Keratinocyte (primary cell): ENCODE data around the gene ZSCAN16. TPM values are rescaled to one million over a fixed set of nuclear protein-coding genes. Genes with fewer than 3 reads are reported as not detected.

Experiments
- DNase-seq: peaks from one replicate; pipeline ENCODE4 v3.0.0-alpha.2; 2011; ENCODE audit warnings: low read depth, missing footprints, low spot score
- FAIRE-seq: peaks from 2 replicates; lab custom pipeline; 2011; peaks lifted over from hg19 to GRCh38; lab: Jason Lieb, UNC
- H2AFZ ChIP-seq: 2 replicates; pipeline ENCODE4 v1.6.0; 2012; ENCODE audit warnings: low read length, control low read depth, inconsistent platforms; ENCODE audit not compliant: control insufficient read depth
- H3K27ac ChIP-seq: 2 replicates; pipeline ENCODE4 v1.5.1; 2011; ENCODE audit warnings: low read length; ENCODE audit not compliant: control insufficient read depth, insufficient read depth
- H3K27me3 ChIP-seq: 3 replicates; pipeline ENCODE4 v1.6.0; 2011; ENCODE audit warnings: low read length; ENCODE audit not compliant: control insufficient read depth, insufficient read depth; ENCODE audit errors: extremely low read depth
- H3K36me3 ChIP-seq, 2 experiments: 2 replicates in 1 of 2; 3 replicates in 1 of 2; pipeline ENCODE4 v1.5.1; 2011; ENCODE audit warnings: low read length in 2 of 2, mild to moderate bottlenecking in 1 of 2; ENCODE audit not compliant: control insufficient read depth in 2 of 2, insufficient read depth in 2 of 2; ENCODE audit errors: extremely low read depth in 1 of 2
- H3K4me1 ChIP-seq: 3 replicates; pipeline ENCODE4 v1.5.1; 2011; ENCODE audit warnings: low read length; ENCODE audit not compliant: control insufficient read depth, insufficient read depth; ENCODE audit errors: extremely low read depth
- H3K4me2 ChIP-seq: 3 replicates; pipeline ENCODE4 v1.6.0; 2011; ENCODE audit warnings: low read depth, low read length; ENCODE audit not compliant: control insufficient read depth, insufficient read depth; ENCODE audit errors: extremely low read depth
- H3K4me3 ChIP-seq, 3 experiments: fragments of 200-600 bp in 1 of 3; sonication (generic) in 1 of 3; 2 replicates in 2 of 3; 3 replicates in 1 of 3; pipeline ENCODE4 v1.5.1; 2011 to 2016; ENCODE audit warnings: low read length in 3 of 3, mild to moderate bottlenecking in 3 of 3, control low read depth in 2 of 3, inconsistent platforms in 1 of 3, low read depth in 1 of 3, mixed read lengths in 1 of 3, mixed run types in 1 of 3, moderate library complexity in 1 of 3; ENCODE audit not compliant: control insufficient read depth in 2 of 3, insufficient read depth in 2 of 3; ENCODE audit errors: extremely low read depth in 1 of 3
- H3K79me2 ChIP-seq: 2 replicates; pipeline ENCODE4 v1.6.0; 2012; ENCODE audit warnings: low read length; ENCODE audit not compliant: control insufficient read depth, insufficient read depth
- H3K9ac ChIP-seq: 3 replicates; pipeline ENCODE4 v1.6.0; 2011; ENCODE audit warnings: low read length; ENCODE audit not compliant: control insufficient read depth, insufficient read depth; ENCODE audit errors: extremely low read depth
- H3K9me1 ChIP-seq: 3 replicates; pipeline ENCODE4 v1.6.0; 2011; ENCODE audit warnings: low read length; ENCODE audit not compliant: control insufficient read depth, insufficient read depth; ENCODE audit errors: extremely low read depth
- H3K9me3 ChIP-seq: 2 replicates; pipeline ENCODE4 v1.5.1; 2012; ENCODE audit warnings: low read depth, low read length; ENCODE audit not compliant: control insufficient read depth
- H4K20me1 ChIP-seq: 3 replicates; pipeline ENCODE4 v1.6.0; 2011; ENCODE audit warnings: low read length; ENCODE audit not compliant: control insufficient read depth, insufficient read depth; ENCODE audit errors: extremely low read depth
- EZH2 ChIP-seq: IDR thresholded peaks from one replicate; pipeline ENCODE4 v1.6.1; 2012; ENCODE audit warnings: inconsistent platforms, mild to moderate bottlenecking, low read length, moderate library complexity
- dilution Hi-C: fragments of 300-500 bp; cut with MboI; formaldehyde crosslinking; loops from one replicate; pipeline ENCODE4 v1.7.0; 2020; ENCODE audit warnings: low sequenced_read_pairs; ENCODE audit not compliant: extremely low pct_ligation_motif_present
- polyA plus RNA-seq, 5 experiments: library from polyadenylated mRNA; depleted of rRNA in 3 of 5; stranded (reverse) in 3 of 5; stranded (forward) in 1 of 5; unstranded in 1 of 5; fragments of >200 nt; gene quantifications; 1 replicate in 1 of 5; 2 replicates in 3 of 5; 3 replicates in 1 of 5; pipeline versions ENCODE4 v1.2.1 to v1.2.3, GENCODE V29; 2011 to 2012; ENCODE audit warnings: missing spikeins in 2 of 5, low read depth in 1 of 5, low replicate concordance in 1 of 5
- TF ChIP-seq, protein P1 (sequence below), 3 experiments: IDR thresholded peaks in 1 of 3; conservative IDR thresholded peaks in 1 of 3; optimal IDR thresholded peaks in 1 of 3; 2 replicates in 2 of 3; 3 replicates in 1 of 3; pipeline versions ENCODE3 to v1.5.1; 2011; ENCODE audit warnings: low read length in 3 of 3, mild to moderate bottlenecking in 3 of 3, moderate library complexity in 2 of 3, control low read depth in 1 of 3, inconsistent platforms in 1 of 3; ENCODE audit not compliant: insufficient read depth in 2 of 3; ENCODE audit errors: extremely low read depth in 1 of 3

ZSCAN16 gene
- polyA plus RNA-seq, 1 donor (not counting 4 experiments of a cell fraction or from before 2014, with no cell fraction given), result 1.5 TPM

DNA sequence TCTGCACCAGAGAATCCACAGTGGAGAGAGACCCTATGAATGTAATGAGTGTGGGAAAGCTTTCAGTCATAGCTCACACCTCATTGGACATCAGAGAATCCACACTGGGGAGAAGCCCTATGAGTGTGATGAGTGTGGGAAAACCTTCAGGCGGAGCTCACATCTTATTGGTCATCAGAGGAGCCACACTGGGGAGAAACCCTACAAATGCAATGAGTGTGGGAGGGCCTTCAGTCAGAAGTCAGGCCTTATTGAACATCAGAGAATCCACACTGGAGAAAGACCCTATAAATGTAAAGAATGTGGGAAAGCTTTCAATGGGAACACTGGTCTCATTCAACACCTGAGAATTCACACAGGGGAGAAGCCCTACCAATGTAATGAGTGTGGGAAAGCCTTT is 29.1 kb downstream of the ZSCAN16 start:
- FAIRE-seq, result no peak
- no peak for DNase-seq
- Histone ChIP-seq H3K27ac (no peak overlapping the region), H3K4me1 (no peaks in the 10 kb centered on the region), H3K79me2 (no peaks in the 10 kb centered on the region), H3K27me3 (no peaks in the 10 kb centered on the region), H2AFZ (no peak overlapping the region), H3K9ac (no peak overlapping the region), H3K36me3 (peaks cover 16 to 27% of the 10 kb centered on the region in 2 experiments), H3K4me3 (no peak overlapping the region), H3K9me3 (no peaks in the 10 kb centered on the region), H3K9me1 (no peaks in the 10 kb centered on the region), H4K20me1 (no peaks in the 10 kb centered on the region), H3K4me2 (no peak overlapping the region)
- no peak for TF ChIP-seq EZH2
- TF ChIP-seq, protein P1, sequence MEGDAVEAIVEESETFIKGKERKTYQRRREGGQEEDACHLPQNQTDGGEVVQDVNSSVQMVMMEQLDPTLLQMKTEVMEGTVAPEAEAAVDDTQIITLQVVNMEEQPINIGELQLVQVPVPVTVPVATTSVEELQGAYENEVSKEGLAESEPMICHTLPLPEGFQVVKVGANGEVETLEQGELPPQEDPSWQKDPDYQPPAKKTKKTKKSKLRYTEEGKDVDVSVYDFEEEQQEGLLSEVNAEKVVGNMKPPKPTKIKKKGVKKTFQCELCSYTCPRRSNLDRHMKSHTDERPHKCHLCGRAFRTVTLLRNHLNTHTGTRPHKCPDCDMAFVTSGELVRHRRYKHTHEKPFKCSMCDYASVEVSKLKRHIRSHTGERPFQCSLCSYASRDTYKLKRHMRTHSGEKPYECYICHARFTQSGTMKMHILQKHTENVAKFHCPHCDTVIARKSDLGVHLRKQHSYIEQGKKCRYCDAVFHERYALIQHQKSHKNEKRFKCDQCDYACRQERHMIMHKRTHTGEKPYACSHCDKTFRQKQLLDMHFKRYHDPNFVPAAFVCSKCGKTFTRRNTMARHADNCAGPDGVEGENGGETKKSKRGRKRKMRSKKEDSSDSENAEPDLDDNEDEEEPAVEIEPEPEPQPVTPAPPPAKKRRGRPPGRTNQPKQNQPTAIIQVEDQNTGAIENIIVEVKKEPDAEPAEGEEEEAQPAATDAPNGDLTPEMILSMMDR (optimal IDR thresholded peaks at IDR 0.05 in 1 of 3, IDR thresholded peaks at IDR 0.05 in 1 of 3, conservative IDR thresholded peaks at IDR 0.05 in 1 of 3; ENCODE audit: extremely low read depth in 1 of 3, insufficient read depth in 2 of 3, low read length in 3 of 3), result no peak
- dilution Hi-C loops, result no loop called here

- TF ChIP-seq, protein P1 (optimal IDR thresholded peaks at IDR 0.05 in 1 of 3, IDR thresholded peaks at IDR 0.05 in 1 of 3, conservative IDR thresholded peaks at IDR 0.05 in 1 of 3; ENCODE audit: extremely low read depth in 1 of 3, insufficient read depth in 2 of 3, low read length in 3 of 3), result no peak
- TF ChIP-seq EZH2, result no peak
- H3K4me1 ChIP-seq, result no peaks in the 10 kb centered on the region
- no peak overlapping the region for H3K27ac ChIP-seq
- H3K27me3 ChIP-seq, result no peaks in the 10 kb centered on the region
- no peaks in the 10 kb centered on the region for H4K20me1 ChIP-seq
- H2AFZ ChIP-seq, result no peak overlapping the region
- H3K9me1 ChIP-seq, result no peaks in the 10 kb centered on the region
- H3K4me2 ChIP-seq, result no peak overlapping the region
- H3K36me3 ChIP-seq, result peaks cover 16 to 24% of the 10 kb centered on the region in 2 experiments
- DNase-seq (no peak), FAIRE-seq (no peak)
- dilution Hi-C loops, result no loop called here
- no peaks in the 10 kb centered on the region for H3K79me2 ChIP-seq
- no peak overlapping the region for H3K4me3 ChIP-seq
- H3K9ac ChIP-seq, result no peak overlapping the region
- H3K9me3 ChIP-seq, result no peaks in the 10 kb centered on the region
These were observed 29.9 kb downstream of the ZSCAN16 start for GRCh38 chr6:28154357-28154756.
